Astrocyte (in vitro differentiated cells and primary cell): ENCODE measurements around the gene WDR19.

Experiments
- CTCF ChIP-seq: IDR thresholded peaks from 2 replicates; pipeline ENCODE4 v1.5.1; 2011; ENCODE audit warnings: low read depth, mild to moderate bottlenecking, inconsistent platforms, low read length, moderate library complexity; ENCODE audit not compliant: insufficient read depth
- EZH2 ChIP-seq: IDR thresholded peaks from 2 replicates; pipeline ENCODE4 v1.6.1; 2012; ENCODE audit warnings: mild to moderate bottlenecking, low read length, inconsistent platforms; ENCODE audit not compliant: insufficient read depth

DNA sequence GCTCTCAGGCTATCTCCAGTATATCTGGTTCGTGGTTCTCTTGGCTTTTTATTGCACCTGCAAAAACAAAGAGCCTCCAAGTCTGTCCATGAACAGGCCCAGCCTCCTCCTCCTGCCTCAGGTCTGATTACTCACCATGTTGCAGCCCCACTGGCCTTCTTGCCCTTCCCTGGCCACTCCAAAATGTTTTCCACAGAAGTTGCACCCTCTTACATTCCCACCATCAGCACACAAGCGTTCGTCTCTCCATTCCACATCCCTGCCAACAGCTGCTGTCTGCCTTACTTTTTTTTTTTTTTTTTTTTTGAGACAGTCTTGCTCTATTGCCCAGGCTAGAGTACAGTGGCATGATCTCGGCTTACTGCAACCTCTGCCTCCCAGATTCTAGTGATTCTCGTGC lies 97.1 kb downstream of the WDR19 start:
- TF ChIP-seq CTCF (no peak), EZH2 (no peak)
